Measurements from ENCODE around the gene TGM6. TPM values are rescaled to one million over a fixed set of nuclear protein-coding genes. Genes with fewer than 3 reads are reported as not detected.

TGM6 gene
- polyA plus RNA-seq, 2 donors: 0.05 TPM; not detected in 1

DNA sequence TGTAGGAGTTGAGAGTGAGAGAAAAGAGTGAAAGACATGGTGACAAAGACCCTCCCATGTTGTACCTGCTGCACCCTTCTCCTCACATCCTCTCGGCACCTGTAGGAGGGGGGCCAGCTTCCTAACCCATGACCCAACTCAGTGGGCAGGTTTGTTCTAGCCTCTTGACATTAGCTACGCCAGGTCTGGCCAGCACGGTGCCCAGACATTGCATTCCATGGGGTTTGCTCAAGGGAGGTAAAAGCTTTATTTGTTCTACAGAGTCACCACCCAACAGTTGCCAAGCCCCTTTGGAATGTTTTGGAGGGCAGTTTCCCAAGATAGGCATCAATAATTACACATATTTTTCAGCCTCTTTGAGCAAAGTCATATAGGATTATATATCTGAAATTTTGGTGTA lies 22.7 kb upstream of the TGM6 start:
- peaks cover 3% of the 10 kb centered on the region in 2 donors for H3K9me3 ChIP-seq (ENCODE audit: control insufficient read depth in 2 of 2, insufficient read depth in 1 of 2, low read depth in 1 of 2, low read length in 1 of 2)
- no peak overlapping the region for H3K27ac ChIP-seq (ENCODE audit: low read depth in 2 of 2, low read length in 1 of 2)
- no peaks in the 10 kb centered on the region for H3K36me3 ChIP-seq (ENCODE audit: control insufficient read depth in 2 of 2, insufficient read depth in 2 of 2, low read length in 1 of 2)
- no peak overlapping the region for H3K4me3 ChIP-seq (ENCODE audit: low read depth in 1 of 2, low read length in 2 of 2)
- no peaks in the 10 kb centered on the region for H3K27me3 ChIP-seq (ENCODE audit: control insufficient read depth in 1 of 2, insufficient read depth in 2 of 2, low read length in 2 of 2)
- H3K4me1 ChIP-seq (ENCODE audit: control insufficient read depth in 2 of 2, insufficient read depth in 2 of 2, low read length in 1 of 2): no peaks in the 10 kb centered on the region
- WGBS, 2 donors: 60 to 74% methylated on average over 3 of the region's 3 CpGs

GRCh38 chr20:2361035-2361593 lies 19.6 kb upstream of the TGM6 start:
- Histone ChIP-seq H3K27ac (ENCODE audit: low read depth in 2 of 2, low read length in 1 of 2) (no peak overlapping the region), H3K36me3 (ENCODE audit: control insufficient read depth in 2 of 2, insufficient read depth in 2 of 2, low read length in 1 of 2) (no peaks in the 10 kb centered on the region), H3K9me3 (ENCODE audit: control insufficient read depth in 2 of 2, insufficient read depth in 1 of 2, low read depth in 1 of 2, low read length in 1 of 2) (peaks cover 3% of the 10 kb centered on the region in 2 donors), H3K27me3 (ENCODE audit: control insufficient read depth in 1 of 2, insufficient read depth in 2 of 2, low read length in 2 of 2) (no peaks in the 10 kb centered on the region), H3K4me1 (ENCODE audit: control insufficient read depth in 2 of 2, insufficient read depth in 2 of 2, low read length in 1 of 2) (no peaks in the 10 kb centered on the region), H3K4me3 (ENCODE audit: low read depth in 1 of 2, low read length in 2 of 2) (no peak overlapping the region)

DNA sequence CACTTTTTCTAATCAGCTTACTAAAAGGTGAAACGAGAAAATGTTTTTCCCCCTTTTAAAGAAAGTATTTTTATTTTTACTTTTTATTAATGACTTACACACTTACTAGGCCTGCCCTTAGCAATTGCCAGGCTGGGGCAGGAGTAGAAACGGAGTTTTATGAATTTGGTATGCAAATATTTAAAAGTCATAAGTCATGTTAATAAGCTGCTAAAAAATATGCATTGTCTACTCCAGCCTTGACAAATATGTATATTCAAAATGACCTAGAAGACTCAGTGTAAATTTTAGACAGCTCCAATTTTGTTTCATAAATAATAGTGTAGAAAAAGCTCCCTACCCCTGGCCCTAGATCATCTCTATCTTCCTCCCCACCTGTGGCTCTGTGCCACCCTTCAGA lies 17.5 kb upstream of the TGM6 start:
- H3K27ac ChIP-seq (ENCODE audit: low read depth in 2 of 2, low read length in 1 of 2): no peak overlapping the region
- no peaks in the 10 kb centered on the region for H3K36me3 ChIP-seq (ENCODE audit: control insufficient read depth in 2 of 2, insufficient read depth in 2 of 2, low read length in 1 of 2)
- no peaks in the 10 kb centered on the region for H3K27me3 ChIP-seq (ENCODE audit: control insufficient read depth in 1 of 2, insufficient read depth in 2 of 2, low read length in 2 of 2)
- WGBS, 2 donors: 75 to 76% methylated on average over 2 of the region's 2 CpGs
- H3K4me3 ChIP-seq (ENCODE audit: low read depth in 1 of 2, low read length in 2 of 2): no peak overlapping the region
- H3K4me1 ChIP-seq (ENCODE audit: control insufficient read depth in 2 of 2, insufficient read depth in 2 of 2, low read length in 1 of 2): no peaks in the 10 kb centered on the region
- H3K9me3 ChIP-seq (ENCODE audit: control insufficient read depth in 2 of 2, insufficient read depth in 1 of 2, low read depth in 1 of 2, low read length in 1 of 2): peaks cover 3% of the 10 kb centered on the region in 2 donors

DNA sequence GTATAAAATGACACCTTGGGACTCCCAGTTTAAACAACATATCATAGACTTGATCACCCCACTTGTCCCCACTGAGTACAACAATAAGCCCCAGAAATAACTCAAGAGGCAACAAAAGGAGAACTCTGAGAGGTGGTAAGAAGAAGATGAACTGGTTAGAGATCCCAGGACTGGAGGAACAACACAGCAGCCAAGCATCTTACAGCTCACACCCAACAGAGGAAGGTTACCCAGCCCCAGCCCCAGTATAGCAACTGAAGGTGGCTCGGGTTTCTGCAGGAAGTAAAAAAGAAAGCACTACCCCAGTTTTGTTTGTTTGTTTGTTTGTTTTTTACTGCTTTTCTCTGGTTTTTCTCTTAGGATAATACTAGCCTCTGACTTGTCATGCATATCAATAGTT lies 17.1 kb upstream of the TGM6 start:
- WGBS, 2 donors: 31 to 33% methylated on average over 1 of the region's 1 CpG
- Histone ChIP-seq H3K4me1 (ENCODE audit: control insufficient read depth in 2 of 2, insufficient read depth in 2 of 2, low read length in 1 of 2) (no peaks in the 10 kb centered on the region), H3K36me3 (ENCODE audit: control insufficient read depth in 2 of 2, insufficient read depth in 2 of 2, low read length in 1 of 2) (no peaks in the 10 kb centered on the region)

DNA sequence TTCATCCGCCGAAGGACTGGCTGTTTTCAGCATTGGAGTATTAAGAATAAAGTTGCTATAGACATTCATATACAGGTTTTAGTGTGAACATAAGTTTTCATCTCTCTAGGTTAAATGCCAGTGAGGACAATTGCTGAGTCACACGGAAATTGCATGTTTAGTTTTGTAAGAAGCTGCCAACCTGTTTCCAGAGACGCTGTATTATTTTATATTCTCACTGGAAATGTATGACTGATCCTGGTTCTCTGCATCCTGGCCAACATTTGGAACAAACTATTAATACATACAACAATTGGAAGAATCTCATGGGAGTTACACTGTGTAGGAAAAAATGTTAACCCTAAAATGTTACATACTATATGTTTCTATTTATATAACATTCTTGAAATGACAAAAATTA lies 16.7 kb upstream of the TGM6 start:
- no peak overlapping the region for H3K27ac ChIP-seq (ENCODE audit: low read depth in 2 of 2, low read length in 1 of 2)
- no peak overlapping the region for H3K4me3 ChIP-seq (ENCODE audit: low read depth in 1 of 2, low read length in 2 of 2)
- H3K4me1 ChIP-seq (ENCODE audit: control insufficient read depth in 2 of 2, insufficient read depth in 2 of 2, low read length in 1 of 2): no peaks in the 10 kb centered on the region
- H3K36me3 ChIP-seq (ENCODE audit: control insufficient read depth in 2 of 2, insufficient read depth in 2 of 2, low read length in 1 of 2): no peaks in the 10 kb centered on the region
- 47 to 59% methylated on average over 4 of the region's 4 CpGs for WGBS, 2 donors
- peaks cover 3% of the 10 kb centered on the region in 2 donors for H3K9me3 ChIP-seq (ENCODE audit: control insufficient read depth in 2 of 2, insufficient read depth in 1 of 2, low read depth in 1 of 2, low read length in 1 of 2)
- H3K27me3 ChIP-seq (ENCODE audit: control insufficient read depth in 1 of 2, insufficient read depth in 2 of 2, low read length in 2 of 2): no peaks in the 10 kb centered on the region

More for the DNA sequence above, 17.1 kb upstream of the TGM6 start:
- Histone ChIP-seq H3K9me3 (ENCODE audit: control insufficient read depth in 2 of 2, insufficient read depth in 1 of 2, low read depth in 1 of 2, low read length in 1 of 2) (peaks cover 3% of the 10 kb centered on the region in 2 donors), H3K27me3 (ENCODE audit: control insufficient read depth in 1 of 2, insufficient read depth in 2 of 2, low read length in 2 of 2) (no peaks in the 10 kb centered on the region), H3K27ac (ENCODE audit: low read depth in 2 of 2, low read length in 1 of 2) (no peak overlapping the region), H3K4me3 (ENCODE audit: low read depth in 1 of 2, low read length in 2 of 2) (no peak overlapping the region)

GRCh38 chr20:2365091-2365490 lies 15.6 kb upstream of the TGM6 start:
- H3K27ac ChIP-seq (ENCODE audit: low read depth in 2 of 2, low read length in 1 of 2): no peak overlapping the region
- H3K27me3 ChIP-seq (ENCODE audit: control insufficient read depth in 1 of 2, insufficient read depth in 2 of 2, low read length in 2 of 2): no peaks in the 10 kb centered on the region
- no peaks in the 10 kb centered on the region for H3K36me3 ChIP-seq (ENCODE audit: control insufficient read depth in 2 of 2, insufficient read depth in 2 of 2, low read length in 1 of 2)
- H3K4me3 ChIP-seq (ENCODE audit: low read depth in 1 of 2, low read length in 2 of 2): no peak overlapping the region
- 89 to 94% methylated on average over 2 of the region's 2 CpGs for WGBS, 2 donors
- H3K9me3 ChIP-seq (ENCODE audit: control insufficient read depth in 2 of 2, insufficient read depth in 1 of 2, low read depth in 1 of 2, low read length in 1 of 2): peaks cover 3% of the 10 kb centered on the region in 2 donors
- no peaks in the 10 kb centered on the region for H3K4me1 ChIP-seq (ENCODE audit: control insufficient read depth in 2 of 2, insufficient read depth in 2 of 2, low read length in 1 of 2)

DNA sequence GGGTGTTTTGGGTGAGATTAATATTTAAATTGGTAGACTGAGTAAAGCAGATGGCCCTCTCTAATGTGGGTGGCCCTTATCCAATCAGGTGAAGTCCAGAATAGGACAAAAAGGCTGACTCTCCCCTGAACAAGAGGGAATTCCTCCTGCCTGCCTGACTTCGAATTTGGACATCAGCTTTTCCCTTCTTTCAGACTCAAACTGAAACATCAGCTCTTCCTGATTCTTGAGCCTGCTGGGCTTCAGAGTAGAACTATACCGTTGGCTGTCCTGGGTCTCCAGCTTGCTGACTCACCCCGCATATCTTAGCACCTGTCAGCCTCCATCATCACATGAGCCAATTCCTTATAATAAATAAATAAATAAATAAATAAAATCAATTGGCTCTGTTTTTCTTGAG lies 15.0 kb upstream of the TGM6 start:
- 73 to 82% methylated on average over 3 of the region's 3 CpGs for WGBS, 2 donors
- no peak overlapping the region for H3K4me3 ChIP-seq (ENCODE audit: low read depth in 1 of 2, low read length in 2 of 2)
- peaks cover 3% of the 10 kb centered on the region in 2 donors for H3K9me3 ChIP-seq (ENCODE audit: control insufficient read depth in 2 of 2, insufficient read depth in 1 of 2, low read depth in 1 of 2, low read length in 1 of 2)
- no peaks in the 10 kb centered on the region for H3K36me3 ChIP-seq (ENCODE audit: control insufficient read depth in 2 of 2, insufficient read depth in 2 of 2, low read length in 1 of 2)
- H3K27me3 ChIP-seq (ENCODE audit: control insufficient read depth in 1 of 2, insufficient read depth in 2 of 2, low read length in 2 of 2): no peaks in the 10 kb centered on the region
- H3K27ac ChIP-seq (ENCODE audit: low read depth in 2 of 2, low read length in 1 of 2): no peak overlapping the region
- no peaks in the 10 kb centered on the region for H3K4me1 ChIP-seq (ENCODE audit: control insufficient read depth in 2 of 2, insufficient read depth in 2 of 2, low read length in 1 of 2)

- Histone ChIP-seq H3K9me3 (ENCODE audit: control insufficient read depth in 2 of 2, insufficient read depth in 1 of 2, low read depth in 1 of 2, low read length in 1 of 2) (no peaks in the 10 kb centered on the region), H3K4me1 (ENCODE audit: control insufficient read depth in 2 of 2, insufficient read depth in 2 of 2, low read length in 1 of 2) (peaks cover 2 to 5% of the 10 kb centered on the region in 2 donors), H3K27ac (ENCODE audit: low read depth in 2 of 2, low read length in 1 of 2) (no peak overlapping the region), H3K4me3 (ENCODE audit: low read depth in 1 of 2, low read length in 2 of 2) (no peak overlapping the region), H3K27me3 (ENCODE audit: control insufficient read depth in 1 of 2, insufficient read depth in 2 of 2, low read length in 2 of 2) (no peaks in the 10 kb centered on the region), H3K36me3 (ENCODE audit: control insufficient read depth in 2 of 2, insufficient read depth in 2 of 2, low read length in 1 of 2) (no peaks in the 10 kb centered on the region)
- WGBS, 2 donors: 30 to 53% methylated on average over 1 of the region's 1 CpG
Measured at GRCh38 chr20:2368621-2369020, 12.1 kb upstream of the TGM6 start.

DNA sequence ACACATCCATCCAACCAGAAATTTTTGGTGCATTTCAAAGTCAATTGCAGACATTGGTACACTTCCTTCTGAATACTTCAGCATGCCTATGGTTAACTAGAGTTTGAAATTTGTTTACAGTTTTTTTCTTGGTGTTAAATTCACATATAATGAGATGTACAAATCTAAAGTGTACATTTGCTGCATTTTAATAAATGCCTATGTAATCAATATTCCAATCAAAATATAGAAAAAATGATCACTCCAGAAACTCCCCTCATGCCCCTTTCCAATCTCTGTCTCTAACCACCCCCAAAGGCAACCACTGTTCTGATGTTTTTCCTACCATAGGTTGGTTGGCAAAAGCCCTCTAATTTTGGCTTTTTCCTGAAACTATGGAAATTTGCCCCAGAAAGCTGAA lies 7.6 kb upstream of the TGM6 start:
- Histone ChIP-seq H3K4me3 (ENCODE audit: low read depth in 1 of 2, low read length in 2 of 2) (no peak overlapping the region), H3K9me3 (ENCODE audit: control insufficient read depth in 2 of 2, insufficient read depth in 1 of 2, low read depth in 1 of 2, low read length in 1 of 2) (no peaks in the 10 kb centered on the region), H3K36me3 (ENCODE audit: control insufficient read depth in 2 of 2, insufficient read depth in 2 of 2, low read length in 1 of 2) (no peaks in the 10 kb centered on the region), H3K27ac (ENCODE audit: low read depth in 2 of 2, low read length in 1 of 2) (peak overlapping the region in 1 of 2 donors; percentile 78), H3K4me1 (ENCODE audit: control insufficient read depth in 2 of 2, insufficient read depth in 2 of 2, low read length in 1 of 2) (peaks cover 2 to 8% of the 10 kb centered on the region in 2 donors), H3K27me3 (ENCODE audit: control insufficient read depth in 1 of 2, insufficient read depth in 2 of 2, low read length in 2 of 2) (no peaks in the 10 kb centered on the region)

- Histone ChIP-seq H3K36me3 (ENCODE audit: control insufficient read depth in 2 of 2, insufficient read depth in 2 of 2, low read length in 1 of 2) (no peaks in the 10 kb centered on the region), H3K4me3 (ENCODE audit: low read depth in 1 of 2, low read length in 2 of 2) (no peak overlapping the region), H3K9me3 (ENCODE audit: control insufficient read depth in 2 of 2, insufficient read depth in 1 of 2, low read depth in 1 of 2, low read length in 1 of 2) (no peaks in the 10 kb centered on the region), H3K4me1 (ENCODE audit: control insufficient read depth in 2 of 2, insufficient read depth in 2 of 2, low read length in 1 of 2) (peaks cover 2 to 8% of the 10 kb centered on the region in 2 donors), H3K27me3 (ENCODE audit: control insufficient read depth in 1 of 2, insufficient read depth in 2 of 2, low read length in 2 of 2) (no peaks in the 10 kb centered on the region), H3K27ac (ENCODE audit: low read depth in 2 of 2, low read length in 1 of 2) (peak overlapping the region in 1 of 2 donors; percentile 51)
- WGBS, 2 donors: 74 to 85% methylated on average over 9 of the region's 9 CpGs
Measured at GRCh38 chr20:2374346-2375125, 6.2 kb upstream of the TGM6 start.

Measured in esophagus (tissue), 2 donors.